Measurements from ENCODE around the gene TRIM63. TPM values are rescaled to one million over a fixed set of nuclear protein-coding genes. Genes with fewer than 3 reads are reported as not detected.

TRIM63 gene
- total RNA-seq, 2 donors from 2014 or later: not detected

GRCh38 chr1:26025517-26025916, 41.9 kb downstream of the TRIM63 start:
- intact Hi-C loops (cut with DNase I): no loop called here

GRCh38 chr1:26025060-26025459, 42.4 kb downstream of the TRIM63 start:
- intact Hi-C loops (cut with DNase I): no loop called here
- TF ChIP-seq CTCF (IDR thresholded peaks at IDR 0.05): no peak
- TF ChIP-seq POLR2A (IDR thresholded peaks at IDR 0.05): no peak
- H3K27me3 ChIP-seq: no peaks in the 10 kb centered on the region
- H3K27ac ChIP-seq: no peak overlapping the region
- ATAC-seq: no peak
- WGBS, 2 donors: 22 to 29% methylated on average over 5 of the region's 5 CpGs
- DNase-seq: no peak
- no peaks in the 10 kb centered on the region for H3K36me3 ChIP-seq (replicated peaks in 1 of 2; ENCODE audit: insufficient read depth in 1 of 2, low read depth in 2 of 2)
- H3K9me3 ChIP-seq: no peaks in the 10 kb centered on the region
- H3K4me3 ChIP-seq: no peak overlapping the region
- peaks cover 6% of the 10 kb centered on the region for H3K4me1 ChIP-seq

More at GRCh38 chr1:26025517-26025916, 41.9 kb downstream of the TRIM63 start:
- no peaks in the 10 kb centered on the region for H3K36me3 ChIP-seq (replicated peaks in 1 of 2; ENCODE audit: insufficient read depth in 1 of 2, low read depth in 2 of 2)
- peaks cover 6% of the 10 kb centered on the region for H3K4me1 ChIP-seq
- ATAC-seq (no peak), DNase-seq (no peak)
- H3K27me3 ChIP-seq: no peaks in the 10 kb centered on the region
- 62 to 64% methylated on average over 5 of the region's 5 CpGs for WGBS, 2 donors
- no peak overlapping the region for H3K27ac ChIP-seq
- H3K9me3 ChIP-seq: no peaks in the 10 kb centered on the region
- no peak overlapping the region for H3K4me3 ChIP-seq
- TF ChIP-seq POLR2A (IDR thresholded peaks at IDR 0.05): no peak
- no peak for TF ChIP-seq CTCF (IDR thresholded peaks at IDR 0.05)

- no peak for ATAC-seq
- H3K4me1 ChIP-seq: peaks cover 6% of the 10 kb centered on the region
- WGBS, 2 donors: 86 to 91% methylated on average over 5 of the region's 5 CpGs
Observed at GRCh38 chr1:26023826-26024225, 43.6 kb downstream of the TRIM63 start.

GRCh38 chr1:26023009-26023408, 44.4 kb downstream of the TRIM63 start:
- no peaks in the 10 kb centered on the region for H3K9me3 ChIP-seq
- no peak overlapping the region for H3K4me3 ChIP-seq
- DNase-seq: no peak
- no peaks in the 10 kb centered on the region for H3K36me3 ChIP-seq (replicated peaks in 1 of 2; ENCODE audit: insufficient read depth in 1 of 2, low read depth in 2 of 2)
- H3K27me3 ChIP-seq: no peaks in the 10 kb centered on the region
- no peak overlapping the region for H3K27ac ChIP-seq
- whole genome bisulfite sequencing, 2 donors: 84 to 90% methylated on average over 13 of the region's 13 CpGs
- peaks cover 6% of the 10 kb centered on the region for H3K4me1 ChIP-seq
- intact Hi-C loops (cut with DNase I): no loop called here
- TF ChIP-seq CTCF (IDR thresholded peaks at IDR 0.05) (no peak), POLR2A (IDR thresholded peaks at IDR 0.05) (no peak)
- no peak for ATAC-seq

More at GRCh38 chr1:26023826-26024225, 43.6 kb downstream of the TRIM63 start:
- no peak overlapping the region for H3K4me3 ChIP-seq
- no peak for TF ChIP-seq POLR2A (IDR thresholded peaks at IDR 0.05)
- TF ChIP-seq CTCF (IDR thresholded peaks at IDR 0.05): no peak
- intact Hi-C loops (cut with DNase I): no loop called here
- H3K36me3 ChIP-seq (replicated peaks in 1 of 2; ENCODE audit: insufficient read depth in 1 of 2, low read depth in 2 of 2): no peaks in the 10 kb centered on the region
- DNase-seq: no peak
- H3K27ac ChIP-seq: no peak overlapping the region
- no peaks in the 10 kb centered on the region for H3K9me3 ChIP-seq
- H3K27me3 ChIP-seq: no peaks in the 10 kb centered on the region

- DNase-seq (no peak), ATAC-seq (no peak)
- Histone ChIP-seq H3K27ac (no peak overlapping the region), H3K27me3 (no peaks in the 10 kb centered on the region), H3K4me1 (peaks cover 6% of the 10 kb centered on the region), H3K4me3 (no peak overlapping the region), H3K36me3 (replicated peaks in 1 of 2; ENCODE audit: insufficient read depth in 1 of 2, low read depth in 2 of 2) (no peaks in the 10 kb centered on the region), H3K9me3 (no peaks in the 10 kb centered on the region)
- intact Hi-C loops (cut with DNase I): no loop called here
- 93 to 100% methylated on average over 1 to 8 of the region's 8 CpGs for WGBS, 2 donors
- TF ChIP-seq CTCF (IDR thresholded peaks at IDR 0.05) (no peak), POLR2A (IDR thresholded peaks at IDR 0.05) (no peak)
Observed at GRCh38 chr1:26022404-26022779, 45.0 kb downstream of the TRIM63 start.

All from body of pancreas (tissue), 4 donors.